SU-DHL-6 (cell line): ENCODE measurements around the gene TRIM60.

ENCODE experiments used
- EZH2phosphoT487 ChIP-seq: fragments of 200-600 bp; sonication (generic), shearing (Covaris generic); conservative IDR thresholded peaks from 2 replicates; pipeline ENCODE4 v1.6.1; 2018; ENCODE audit warnings: mild to moderate bottlenecking, antibody characterized with exemption, low read length, moderate library complexity, mixed read lengths
- TF ChIP-seq, protein P1 (sequence below): fragments of 200-600 bp; sonication (generic); IDR thresholded peaks from one replicate; pipeline ENCODE4 v1.5.1; 2017; ENCODE audit warnings: antibody characterized with exemption, mild to moderate bottlenecking, low read length, moderate library complexity; ENCODE audit not compliant: insufficient read depth, poor library complexity, severe bottlenecking

DNA sequence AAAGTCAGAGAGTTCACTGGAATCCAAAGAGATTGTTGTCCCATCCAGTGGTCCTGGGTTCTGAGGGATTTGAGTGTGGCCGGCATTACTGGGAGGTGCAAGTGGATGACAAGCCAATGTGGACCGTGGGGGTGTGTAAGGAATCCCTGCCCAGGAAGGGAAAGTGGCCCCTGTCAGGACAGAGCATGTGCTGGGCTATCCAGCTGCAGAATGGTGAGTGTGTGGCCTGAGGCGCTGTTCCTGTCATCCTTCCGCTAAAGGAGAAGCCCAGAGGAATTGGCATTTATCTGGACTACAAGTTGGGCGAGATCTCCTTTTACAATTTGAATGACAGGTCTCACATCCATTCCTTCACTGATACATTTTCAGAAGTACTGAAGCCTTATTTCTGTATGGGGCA, 20.4 kb upstream of the TRIM60 start:
- TF ChIP-seq, protein P1, sequence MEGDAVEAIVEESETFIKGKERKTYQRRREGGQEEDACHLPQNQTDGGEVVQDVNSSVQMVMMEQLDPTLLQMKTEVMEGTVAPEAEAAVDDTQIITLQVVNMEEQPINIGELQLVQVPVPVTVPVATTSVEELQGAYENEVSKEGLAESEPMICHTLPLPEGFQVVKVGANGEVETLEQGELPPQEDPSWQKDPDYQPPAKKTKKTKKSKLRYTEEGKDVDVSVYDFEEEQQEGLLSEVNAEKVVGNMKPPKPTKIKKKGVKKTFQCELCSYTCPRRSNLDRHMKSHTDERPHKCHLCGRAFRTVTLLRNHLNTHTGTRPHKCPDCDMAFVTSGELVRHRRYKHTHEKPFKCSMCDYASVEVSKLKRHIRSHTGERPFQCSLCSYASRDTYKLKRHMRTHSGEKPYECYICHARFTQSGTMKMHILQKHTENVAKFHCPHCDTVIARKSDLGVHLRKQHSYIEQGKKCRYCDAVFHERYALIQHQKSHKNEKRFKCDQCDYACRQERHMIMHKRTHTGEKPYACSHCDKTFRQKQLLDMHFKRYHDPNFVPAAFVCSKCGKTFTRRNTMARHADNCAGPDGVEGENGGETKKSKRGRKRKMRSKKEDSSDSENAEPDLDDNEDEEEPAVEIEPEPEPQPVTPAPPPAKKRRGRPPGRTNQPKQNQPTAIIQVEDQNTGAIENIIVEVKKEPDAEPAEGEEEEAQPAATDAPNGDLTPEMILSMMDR, result no peak
- no peak for TF ChIP-seq EZH2phosphoT487
